ENCODE measurements around the gene LRPPRC.
"Not testable (repeated sequence)": the region's sequence is repeated elsewhere in the genome, so short reads cannot be mapped to it uniquely, and the experiment has no call there.

The LRPPRC gene

GRCh38 chr2:43977677-43978375, 18.0 kb downstream of the LRPPRC start:
- DNase-seq: no peak

- DNase-seq: no peak
Measured at GRCh38 chr2:43960921-43961320, 34.9 kb downstream of the LRPPRC start.

- DNase-seq: no peak
Measured at GRCh38 chr2:43958397-43959275, 37.2 kb downstream of the LRPPRC start.

GRCh38 chr2:43950383-43951008, 45.3 kb downstream of the LRPPRC start:
- DNase-seq: no peak

- DNase-seq: no peak
Measured at GRCh38 chr2:43948370-43948769, 47.4 kb downstream of the LRPPRC start.

- no peak for DNase-seq
Measured at GRCh38 chr2:43946685-43947084, 49.1 kb downstream of the LRPPRC start.

GRCh38 chr2:43945439-43945838, 50.4 kb downstream of the LRPPRC start:
- no peak for DNase-seq

GRCh38 chr2:43944915-43945314, 50.9 kb downstream of the LRPPRC start:
- no peak for DNase-seq

GRCh38 chr2:43943809-43944452, 51.9 kb downstream of the LRPPRC start:
- no peak for DNase-seq

- DNase-seq: no peak
Measured at GRCh38 chr2:43943323-43943722, 52.5 kb downstream of the LRPPRC start.

GRCh38 chr2:43942881-43943280, 52.9 kb downstream of the LRPPRC start:
- no peak for DNase-seq

- no peak for DNase-seq
Measured at GRCh38 chr2:43941966-43942365, 53.8 kb downstream of the LRPPRC start.

- DNase-seq: no peak
Measured at GRCh38 chr2:43941359-43941758, 54.4 kb downstream of the LRPPRC start.

GRCh38 chr2:43939695-43940256, 56.0 kb downstream of the LRPPRC start:
- no peak for DNase-seq

- no peak for DNase-seq
Measured at GRCh38 chr2:43937269-43937820, 58.4 kb downstream of the LRPPRC start.

GRCh38 chr2:43934567-43934966, 61.2 kb downstream of the LRPPRC start:
- no peak for DNase-seq

GRCh38 chr2:43931293-43931692, 64.5 kb downstream of the LRPPRC start:
- DNase-seq: no peak

- no peak for DNase-seq
Measured at GRCh38 chr2:43927442-43927841, 68.3 kb downstream of the LRPPRC start.

- no peak for DNase-seq
Measured at GRCh38 chr2:43925431-43925830, 70.4 kb downstream of the LRPPRC start.

- no peak for DNase-seq
Measured at GRCh38 chr2:43924463-43924862, 71.3 kb downstream of the LRPPRC start.

- DNase-seq: not testable (repeated sequence)
Measured at GRCh38 chr2:43911136-43911790, 84.5 kb downstream of the LRPPRC start.

Data from activated T-cell treated with anti-CD3 and anti-CD28 coated beads for 4 hours (primary cell).